Kidney (tissue), 14 donors: ENCODE measurements around the gene KIAA1755. TPM values are rescaled to one million over a fixed set of nuclear protein-coding genes. Genes with fewer than 3 reads are reported as not detected.

ENCODE experiments used
- DNase-seq, 5 donors: peaks; one replicate each; pipeline ENCODE4 v3.0.0-alpha.2; 2013 to 2020
- FAIRE-seq: peaks from 2 replicates; lab custom pipeline; 2012; peaks lifted over from hg19 to GRCh38; lab: Jason Lieb, UNC
- H3K27ac ChIP-seq, 2 donors: one replicate each; pipeline ENCODE4 v1.7.0; 2013; ENCODE audit warnings: low read depth in 2 of 2, low read length in 2 of 2, inconsistent platforms in 1 of 2
- H3K27me3 ChIP-seq: one replicate; pipeline ENCODE4 v1.7.1; 2013; ENCODE audit warnings: low read length, inconsistent platforms; ENCODE audit not compliant: control insufficient read depth, insufficient read depth
- H3K36me3 ChIP-seq, 3 donors: one replicate each; pipeline versions ENCODE4 v1.7.0 to v1.7.1; 2013; ENCODE audit warnings: low read length in 3 of 3, control low read depth in 1 of 3, inconsistent platforms in 1 of 3; ENCODE audit not compliant: insufficient read depth in 3 of 3, control insufficient read depth in 2 of 3
- H3K4me1 ChIP-seq, 3 donors: one replicate each; pipeline versions ENCODE4 v1.7.0 to v1.7.1; 2013; ENCODE audit warnings: low read length in 3 of 3, inconsistent platforms in 1 of 3, low read depth in 1 of 3; ENCODE audit not compliant: control insufficient read depth in 2 of 3, insufficient read depth in 2 of 3
- H3K4me3 ChIP-seq, 3 donors: one replicate each; pipeline versions ENCODE4 v1.7.0 to v1.8.1; 2013; ENCODE audit warnings: low read length in 3 of 3, control low read depth in 1 of 3, inconsistent platforms in 1 of 3
- H3K9ac ChIP-seq, 3 donors: one replicate each; pipeline versions ENCODE4 v1.7.0 to v1.7.1; 2013; ENCODE audit warnings: low read length in 3 of 3, control low read depth in 1 of 3, inconsistent platforms in 1 of 3
- H3K9me3 ChIP-seq, 3 donors: one replicate each; pipeline versions ENCODE4 v1.7.0 to v1.7.1; 2013; ENCODE audit warnings: low read length in 3 of 3, control low read depth in 1 of 3, inconsistent platforms in 1 of 3; ENCODE audit not compliant: control insufficient read depth in 2 of 3, insufficient read depth in 1 of 3
- intact Hi-C: fragments of 100-400 bp; cut with DNase I; formaldehyde crosslinking; loops from one replicate; pipeline ENCODE4 v1.11.1; 2022
- polyA plus RNA-seq: library from polyadenylated mRNA; stranded (reverse); fragments of 350-450 nt; fragmentation: Illumina TruSeq; extraction: RNeasy Lipid Tissue Mini Kit (QIAGEN cat#74804); gene quantifications from one replicate; pipeline ENCODE4 v1.2.3, GENCODE V29; 2014; ENCODE audit warnings: low read depth, low replicate concordance; ENCODE audit not compliant: insufficient read depth
- total RNA-seq: library from RNA; stranded (reverse); fragmentation: NEBNext Ultra II Directional; extraction: Animal tissue kit (Norgen Biotek cat#: 25700); gene quantifications from one replicate; pipeline ENCODE4 v1.2.1, GENCODE V29; 2021
- TF ChIP-seq, protein P1 (sequence below): IDR thresholded peaks from 3 replicates; pipeline ENCODE4 v1.5.1; 2012; ENCODE audit warnings: mild to moderate bottlenecking, moderate library complexity, borderline replicate concordance; ENCODE audit not compliant: insufficient read depth; ENCODE audit errors: extremely low read depth
- donor health status: control.
- donor health status: control.
- donor health status: control.
- donor health status: control.
- donor health status: control.
- donor health status: DM: yes; HTN: yes; CAD: no.
- donor health status: Normal renal cell carcinoma (clear cell type).

KIAA1755 gene
- total and polyA plus RNA-seq, 2 donors from 2014 or later, result 1.5 to 5.1 TPM

- FAIRE-seq (no peak), DNase-seq (peak in 1 of 5 donors; percentile 11)
- Histone ChIP-seq H3K9ac (no peak overlapping the region), H3K4me3 (no peak overlapping the region), H3K27me3 (no peaks in the 10 kb centered on the region), H3K36me3 (no peaks in the 10 kb centered on the region), H3K9me3 (no peaks in the 10 kb centered on the region), H3K27ac (no peak overlapping the region), H3K4me1 (no peaks in the 10 kb centered on the region)
- TF ChIP-seq, protein P1, sequence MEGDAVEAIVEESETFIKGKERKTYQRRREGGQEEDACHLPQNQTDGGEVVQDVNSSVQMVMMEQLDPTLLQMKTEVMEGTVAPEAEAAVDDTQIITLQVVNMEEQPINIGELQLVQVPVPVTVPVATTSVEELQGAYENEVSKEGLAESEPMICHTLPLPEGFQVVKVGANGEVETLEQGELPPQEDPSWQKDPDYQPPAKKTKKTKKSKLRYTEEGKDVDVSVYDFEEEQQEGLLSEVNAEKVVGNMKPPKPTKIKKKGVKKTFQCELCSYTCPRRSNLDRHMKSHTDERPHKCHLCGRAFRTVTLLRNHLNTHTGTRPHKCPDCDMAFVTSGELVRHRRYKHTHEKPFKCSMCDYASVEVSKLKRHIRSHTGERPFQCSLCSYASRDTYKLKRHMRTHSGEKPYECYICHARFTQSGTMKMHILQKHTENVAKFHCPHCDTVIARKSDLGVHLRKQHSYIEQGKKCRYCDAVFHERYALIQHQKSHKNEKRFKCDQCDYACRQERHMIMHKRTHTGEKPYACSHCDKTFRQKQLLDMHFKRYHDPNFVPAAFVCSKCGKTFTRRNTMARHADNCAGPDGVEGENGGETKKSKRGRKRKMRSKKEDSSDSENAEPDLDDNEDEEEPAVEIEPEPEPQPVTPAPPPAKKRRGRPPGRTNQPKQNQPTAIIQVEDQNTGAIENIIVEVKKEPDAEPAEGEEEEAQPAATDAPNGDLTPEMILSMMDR, result no peak
- intact Hi-C loops, result no loop called here
Measured at GRCh38 chr20:38203337-38203980, 57.1 kb downstream of the KIAA1755 start.

DNA sequence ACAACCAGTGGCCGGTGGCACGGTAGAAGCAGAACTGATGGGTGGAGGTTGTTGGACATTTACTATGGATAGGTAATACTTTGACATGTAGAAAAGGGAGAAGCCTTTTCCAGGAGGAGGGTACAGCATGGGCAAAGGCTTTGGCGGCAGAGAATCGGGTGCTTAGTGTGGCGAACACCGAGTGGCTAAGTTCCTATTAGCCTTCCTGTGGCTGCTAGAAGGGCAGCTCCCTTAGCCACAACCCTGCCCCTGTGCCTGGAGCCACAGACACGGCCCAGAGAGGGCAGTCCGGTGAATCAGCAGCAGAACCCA is 57.6 kb downstream of the KIAA1755 start:
- intact Hi-C loops, result no loop called here
- H3K27me3 ChIP-seq, result no peaks in the 10 kb centered on the region
- H3K4me1 ChIP-seq, result no peaks in the 10 kb centered on the region
- TF ChIP-seq, protein P1, result no peak
- no peaks in the 10 kb centered on the region for H3K9me3 ChIP-seq
- H3K27ac ChIP-seq, result no peak overlapping the region
- H3K36me3 ChIP-seq, result no peaks in the 10 kb centered on the region
- H3K9ac ChIP-seq, result no peak overlapping the region
- FAIRE-seq, result no peak
- no peak overlapping the region for H3K4me3 ChIP-seq
- peak in 1 of 5 donors; percentile 7 for DNase-seq

DNA sequence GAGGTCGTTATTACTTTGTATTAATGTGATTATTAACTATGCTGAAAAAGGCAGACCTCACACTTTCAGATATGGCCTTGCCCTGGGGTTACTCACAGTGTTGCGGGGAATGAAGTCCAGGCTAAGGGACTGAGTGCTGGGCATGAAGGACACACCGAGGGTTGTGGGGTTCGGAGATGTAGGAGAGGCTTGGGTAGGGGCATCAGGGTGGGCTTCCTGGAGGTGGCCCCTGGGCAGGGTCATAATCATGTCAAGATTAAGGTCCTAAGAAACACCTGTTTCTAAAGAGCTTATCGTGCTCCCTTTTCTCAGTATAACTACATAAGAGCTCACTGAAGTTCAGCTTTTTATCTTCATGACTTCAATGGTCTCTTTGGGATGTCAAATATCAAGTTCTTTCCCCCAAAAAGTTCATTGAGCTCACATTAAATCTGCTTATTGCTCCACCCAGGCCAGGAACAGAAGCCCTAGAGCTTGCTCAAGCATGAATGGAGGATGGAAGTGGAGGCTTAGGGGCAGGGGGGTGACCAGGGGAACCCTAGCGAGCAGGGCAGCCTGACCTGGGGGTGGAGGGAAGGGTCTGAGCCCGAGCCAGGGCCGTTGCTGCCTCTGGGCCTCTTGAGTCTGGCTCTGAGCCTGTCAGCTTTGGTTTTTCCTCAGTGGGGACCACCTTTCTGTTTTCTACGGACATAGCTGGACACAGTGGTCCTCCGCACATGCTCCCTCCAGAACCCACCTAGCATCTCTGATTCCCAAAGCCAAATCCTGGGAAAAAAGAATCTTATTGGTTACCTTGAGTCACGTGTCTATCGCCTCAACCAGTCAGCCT is 58.2 kb downstream of the KIAA1755 start:
- Histone ChIP-seq H3K9me3 (no peaks in the 10 kb centered on the region), H3K9ac (no peak overlapping the region), H3K27ac (no peak overlapping the region), H3K4me3 (no peak overlapping the region), H3K27me3 (no peaks in the 10 kb centered on the region), H3K4me1 (no peaks in the 10 kb centered on the region), H3K36me3 (no peaks in the 10 kb centered on the region)
- TF ChIP-seq, protein P1, result no peak
- intact Hi-C loops, result no loop called here
- DNase-seq, result peak in 1 of 5 donors; percentile 15
- no peak for FAIRE-seq
